ENCODE measurements around the gene ASF1B.

DNA sequence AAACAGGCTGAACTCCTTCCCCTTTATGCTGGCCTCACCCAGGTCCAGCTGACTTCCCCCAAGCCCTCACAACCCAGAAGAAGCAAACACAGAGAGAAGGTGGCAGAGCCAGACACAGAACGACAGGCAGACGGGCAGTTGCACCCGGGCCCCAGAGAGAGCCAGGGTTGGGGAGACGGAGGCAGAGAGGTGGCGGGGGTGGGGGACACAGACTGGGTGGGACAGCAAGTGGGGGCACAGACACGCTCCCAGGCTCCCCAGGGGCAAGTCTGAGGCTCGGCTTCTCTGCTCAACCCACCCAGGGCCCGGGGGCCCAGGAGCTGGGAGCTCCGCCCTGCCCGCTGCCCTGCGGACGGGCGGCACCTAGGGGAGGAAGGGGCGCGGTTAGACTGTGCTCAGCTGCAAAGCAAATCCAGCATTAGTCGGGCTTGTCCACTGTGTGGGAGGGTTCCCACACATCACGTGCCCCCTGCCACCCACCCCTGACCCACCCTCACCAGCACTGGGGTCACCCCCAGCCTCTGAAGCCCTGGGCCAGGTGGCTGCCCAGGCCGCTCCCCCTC is 31.3 kb upstream of the ASF1B start:
- no peak for TF ChIP-seq NFIC (IDR thresholded peaks at IDR 0.05)
- TF ChIP-seq, protein P1, sequence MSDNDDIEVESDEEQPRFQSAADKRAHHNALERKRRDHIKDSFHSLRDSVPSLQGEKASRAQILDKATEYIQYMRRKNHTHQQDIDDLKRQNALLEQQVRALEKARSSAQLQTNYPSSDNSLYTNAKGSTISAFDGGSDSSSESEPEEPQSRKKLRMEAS (IDR thresholded peaks at IDR 0.05) = no peak
